ENCODE results near the gene ZBTB37. TPM values are rescaled to one million over a fixed set of nuclear protein-coding genes. Genes with fewer than 3 reads are reported as not detected.
"Not testable (repeated sequence)": the region's sequence is repeated elsewhere in the genome, so short reads cannot be mapped to it uniquely, and the experiment has no call there.

Gene ZBTB37
- total and polyA plus RNA-seq, 7 donors: under 0.01 to 8.6 (median 7.5) TPM

DNA sequence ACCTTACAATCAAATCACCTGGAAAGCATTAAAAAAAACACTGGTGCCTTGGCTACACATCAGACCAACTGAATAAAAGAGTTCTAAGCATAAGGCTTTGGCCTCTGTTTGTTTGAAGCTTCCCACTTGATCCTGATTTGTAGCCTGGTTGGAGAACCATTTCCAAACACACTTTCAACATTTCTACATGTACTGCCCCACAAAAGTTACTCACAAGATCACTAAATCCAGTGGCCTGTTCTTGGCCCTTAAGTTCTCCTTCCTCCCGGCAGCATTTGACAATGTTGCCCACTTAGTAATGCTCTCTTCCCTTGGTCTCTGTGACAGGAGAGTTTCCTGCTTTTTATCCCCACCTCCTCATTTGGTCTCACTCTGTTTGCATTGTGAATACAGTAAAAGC, 12.2 kb upstream of the ZBTB37 start:
- Histone ChIP-seq H3K4me1 (peaks cover 0 to 4% (median 0%) of the 10 kb centered on the region in 4 donors), H3K27me3 (no peaks in the 10 kb centered on the region), H3K36me3 (peaks cover 4 to 95% (median 18%) of the 10 kb centered on the region in 4 donors), H3K9me3 (no peaks in the 10 kb centered on the region), H3K27ac (no peak overlapping the region), H3K4me3 (no peak overlapping the region)
- 82 to 95% methylated on average over 1 of the region's 1 CpG for WGBS, 2 donors
- intact Hi-C loops (cut with DNase I): no loop called here
- DNase-seq: no peak
- no peak for TF ChIP-seq EP300 (IDR thresholded peaks at IDR 0.05)
- TF ChIP-seq POLR2AphosphoS5 (IDR thresholded peaks at IDR 0.05): no peak
- TF ChIP-seq, protein P1, sequence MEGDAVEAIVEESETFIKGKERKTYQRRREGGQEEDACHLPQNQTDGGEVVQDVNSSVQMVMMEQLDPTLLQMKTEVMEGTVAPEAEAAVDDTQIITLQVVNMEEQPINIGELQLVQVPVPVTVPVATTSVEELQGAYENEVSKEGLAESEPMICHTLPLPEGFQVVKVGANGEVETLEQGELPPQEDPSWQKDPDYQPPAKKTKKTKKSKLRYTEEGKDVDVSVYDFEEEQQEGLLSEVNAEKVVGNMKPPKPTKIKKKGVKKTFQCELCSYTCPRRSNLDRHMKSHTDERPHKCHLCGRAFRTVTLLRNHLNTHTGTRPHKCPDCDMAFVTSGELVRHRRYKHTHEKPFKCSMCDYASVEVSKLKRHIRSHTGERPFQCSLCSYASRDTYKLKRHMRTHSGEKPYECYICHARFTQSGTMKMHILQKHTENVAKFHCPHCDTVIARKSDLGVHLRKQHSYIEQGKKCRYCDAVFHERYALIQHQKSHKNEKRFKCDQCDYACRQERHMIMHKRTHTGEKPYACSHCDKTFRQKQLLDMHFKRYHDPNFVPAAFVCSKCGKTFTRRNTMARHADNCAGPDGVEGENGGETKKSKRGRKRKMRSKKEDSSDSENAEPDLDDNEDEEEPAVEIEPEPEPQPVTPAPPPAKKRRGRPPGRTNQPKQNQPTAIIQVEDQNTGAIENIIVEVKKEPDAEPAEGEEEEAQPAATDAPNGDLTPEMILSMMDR (IDR thresholded peaks at IDR 0.05): no peak
- no peak for TF ChIP-seq POLR2A (IDR thresholded peaks at IDR 0.05)

DNA sequence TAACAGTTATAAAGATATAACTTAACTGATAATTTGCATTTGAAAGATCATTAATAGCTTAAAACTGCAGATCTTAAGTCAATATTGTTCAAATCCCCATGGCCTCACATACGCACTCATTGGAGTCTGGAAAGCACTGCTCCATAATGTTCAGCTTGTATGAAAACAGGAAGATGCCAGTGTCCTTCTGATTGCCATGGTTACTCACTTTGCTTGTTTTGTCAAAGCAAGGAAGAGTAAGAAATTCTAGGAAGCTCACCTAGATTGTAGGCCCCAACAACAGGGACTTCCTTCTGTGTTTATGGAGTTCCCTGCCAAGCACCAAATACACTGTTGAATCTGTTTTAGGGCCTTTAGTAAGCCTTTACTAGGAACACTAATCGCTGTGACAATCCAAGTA, 11.3 kb upstream of the ZBTB37 start:
- WGBS, 2 donors: 95 to 96% methylated on average over 2 of the region's 2 CpGs
- intact Hi-C loops (cut with DNase I): no loop called here
- no peak overlapping the region for H3K4me3 ChIP-seq
- DNase-seq: no peak
- peaks cover 4 to 92% (median 18%) of the 10 kb centered on the region in 4 donors for H3K36me3 ChIP-seq
- no peaks in the 10 kb centered on the region for H3K9me3 ChIP-seq
- peaks cover 0 to 4% (median 0%) of the 10 kb centered on the region in 4 donors for H3K4me1 ChIP-seq
- TF ChIP-seq, protein P1 (IDR thresholded peaks at IDR 0.05): no peak
- no peak for TF ChIP-seq POLR2A (IDR thresholded peaks at IDR 0.05)
- no peak for TF ChIP-seq EP300 (IDR thresholded peaks at IDR 0.05)
- TF ChIP-seq POLR2AphosphoS5 (IDR thresholded peaks at IDR 0.05): no peak
- no peak overlapping the region for H3K27ac ChIP-seq
- no peaks in the 10 kb centered on the region for H3K27me3 ChIP-seq

DNA sequence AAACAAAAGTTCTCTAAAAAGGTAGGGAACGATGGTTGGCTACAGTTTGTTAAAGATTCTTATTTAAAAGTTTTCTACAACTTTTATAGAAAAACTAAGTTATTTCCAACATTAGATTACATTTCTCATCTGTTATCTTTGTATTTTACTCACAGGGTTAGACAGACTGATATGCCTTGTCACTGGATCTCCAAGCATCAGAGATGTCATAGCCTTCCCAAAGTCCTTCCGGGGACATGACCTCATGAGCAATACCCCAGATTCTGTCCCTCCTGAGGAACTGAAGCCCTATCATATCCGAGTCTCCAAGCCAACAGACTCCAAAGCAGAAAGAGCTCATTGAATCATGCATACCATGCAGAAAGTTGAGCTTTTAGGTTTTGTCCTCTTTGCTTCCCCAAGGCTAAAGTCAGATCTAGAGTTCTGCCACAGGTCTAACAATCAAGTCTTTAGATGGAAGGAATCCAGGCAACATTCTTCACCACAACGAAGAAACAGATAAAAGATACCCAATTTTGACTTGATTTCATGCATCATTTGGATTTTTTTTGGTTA, 10.7 kb upstream of the ZBTB37 start:
- Histone ChIP-seq H3K4me1 (peaks cover 0 to 4% (median 0%) of the 10 kb centered on the region in 4 donors), H3K9me3 (no peaks in the 10 kb centered on the region), H3K36me3 (peaks cover 4 to 92% (median 18%) of the 10 kb centered on the region in 4 donors), H3K4me3 (no peak overlapping the region), H3K27me3 (no peaks in the 10 kb centered on the region), H3K27ac (no peak overlapping the region)
- DNase-seq: no peak
- 89 to 92% methylated on average over 4 of the region's 4 CpGs for WGBS, 2 donors
- TF ChIP-seq, protein P1 (IDR thresholded peaks at IDR 0.05): no peak
- TF ChIP-seq EP300 (IDR thresholded peaks at IDR 0.05) (no peak), POLR2AphosphoS5 (IDR thresholded peaks at IDR 0.05) (no peak), POLR2A (IDR thresholded peaks at IDR 0.05) (no peak)
- intact Hi-C loops (cut with DNase I): no loop called here

DNA sequence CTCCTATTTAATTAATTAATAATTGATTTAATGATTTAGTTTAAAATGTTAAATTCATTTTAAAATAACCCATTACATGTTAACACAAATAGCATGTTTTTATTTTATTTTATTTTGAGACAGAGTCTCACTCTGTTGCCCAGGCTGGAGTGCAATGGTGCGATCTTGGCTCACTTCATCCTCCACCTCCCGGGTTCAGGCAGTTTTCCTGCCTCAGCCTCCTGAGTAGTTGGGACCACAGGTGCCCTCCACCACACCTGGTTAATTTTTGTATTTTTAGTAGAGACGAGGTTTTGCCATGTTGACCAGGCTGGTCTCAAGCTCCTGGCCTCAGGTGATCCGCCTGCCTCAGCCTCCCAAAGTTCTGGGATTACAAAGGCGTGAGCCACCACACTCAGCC, 8.6 kb upstream of the ZBTB37 start:
- DNase-seq; H3K4me3 ChIP-seq; H3K27ac ChIP-seq; intact Hi-C loops (cut with DNase I); H3K27me3 ChIP-seq; H3K9me3 ChIP-seq; H3K4me1 ChIP-seq: not testable (repeated sequence)
- peaks cover 17 to 97% (median 27%) of the 10 kb centered on the region in 4 donors for H3K36me3 ChIP-seq
- 94 to 96% methylated on average over 5 of the region's 5 CpGs for WGBS, 2 donors

DNA sequence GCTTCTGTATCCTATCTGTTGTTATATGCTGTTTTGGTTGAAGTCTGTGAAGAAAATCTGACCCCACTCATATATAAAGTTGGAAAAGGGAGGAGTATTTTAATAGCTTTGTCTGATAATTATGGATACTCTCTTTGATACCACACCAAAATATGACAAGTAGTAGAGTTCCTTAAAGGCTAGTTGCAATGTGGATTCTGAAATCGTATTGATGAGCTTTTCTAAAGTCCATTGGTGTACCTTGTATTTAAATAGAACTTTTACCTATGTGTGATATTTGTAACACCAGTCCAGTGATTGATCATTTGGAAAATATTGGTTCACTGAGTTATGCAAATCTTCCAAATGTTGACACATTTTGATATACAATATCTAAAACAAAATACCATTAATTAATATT, 8.1 kb upstream of the ZBTB37 start:
- peaks cover 14 to 97% (median 32%) of the 10 kb centered on the region in 4 donors for H3K36me3 ChIP-seq
- no peak overlapping the region for H3K27ac ChIP-seq
- no peaks in the 10 kb centered on the region for H3K9me3 ChIP-seq
- intact Hi-C loops (cut with DNase I): loop anchor here (10.0 kb wide), 1 partner anchor 385 kb away; the partner anchor contains the start of gene PRDX6
- H3K4me3 ChIP-seq: no peak overlapping the region
- no peak for TF ChIP-seq POLR2AphosphoS5 (IDR thresholded peaks at IDR 0.05)
- 90 to 91% methylated on average over 1 of the region's 1 CpG for whole genome bisulfite sequencing, 2 donors
- H3K27me3 ChIP-seq: no peaks in the 10 kb centered on the region
- peaks cover 0 to 3% (median 0%) of the 10 kb centered on the region in 4 donors for H3K4me1 ChIP-seq
- DNase-seq: no peak

DNA sequence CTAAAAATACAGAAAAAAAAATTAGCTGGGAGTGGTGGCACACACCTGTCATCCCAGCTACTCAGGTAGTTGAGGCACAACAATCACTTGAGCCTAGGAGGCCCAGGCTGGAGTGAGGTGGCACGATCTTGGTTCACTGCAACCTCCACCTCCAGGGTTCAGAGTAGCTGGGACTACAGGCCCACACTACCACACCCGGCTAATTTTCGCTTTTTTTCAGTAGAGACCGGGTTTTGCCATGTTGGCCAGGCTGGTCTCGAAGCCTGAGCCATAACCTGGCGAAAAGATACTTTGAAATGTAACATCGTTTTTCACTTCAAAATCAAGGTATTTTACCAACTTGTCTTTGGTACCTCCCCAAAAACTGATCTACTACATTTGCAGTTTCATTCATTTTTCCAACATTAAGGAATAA, 6.4 kb upstream of the ZBTB37 start:
- TF ChIP-seq POLR2A (IDR thresholded peaks at IDR 0.05) (no peak), POLR2AphosphoS5 (IDR thresholded peaks at IDR 0.05) (no peak), EP300 (IDR thresholded peaks at IDR 0.05) (no peak)
- TF ChIP-seq, protein P1 (IDR thresholded peaks at IDR 0.05): no peak
- intact Hi-C loops (cut with DNase I): loop anchor here (10.0 kb wide), 1 partner anchor 387 kb away; the partner anchor contains the start of gene PRDX6
- H3K4me1 ChIP-seq: peaks cover 0 to 17% (median 12%) of the 10 kb centered on the region in 4 donors
- H3K9me3 ChIP-seq: no peaks in the 10 kb centered on the region
- H3K4me3 ChIP-seq: no peak overlapping the region
- no peak overlapping the region for H3K27ac ChIP-seq
- no peak for DNase-seq
- peaks cover 14 to 97% (median 34%) of the 10 kb centered on the region in 4 donors for H3K36me3 ChIP-seq
- 90% methylated on average over 7 of the region's 7 CpGs for WGBS, 2 donors
- H3K27me3 ChIP-seq: no peaks in the 10 kb centered on the region

DNA sequence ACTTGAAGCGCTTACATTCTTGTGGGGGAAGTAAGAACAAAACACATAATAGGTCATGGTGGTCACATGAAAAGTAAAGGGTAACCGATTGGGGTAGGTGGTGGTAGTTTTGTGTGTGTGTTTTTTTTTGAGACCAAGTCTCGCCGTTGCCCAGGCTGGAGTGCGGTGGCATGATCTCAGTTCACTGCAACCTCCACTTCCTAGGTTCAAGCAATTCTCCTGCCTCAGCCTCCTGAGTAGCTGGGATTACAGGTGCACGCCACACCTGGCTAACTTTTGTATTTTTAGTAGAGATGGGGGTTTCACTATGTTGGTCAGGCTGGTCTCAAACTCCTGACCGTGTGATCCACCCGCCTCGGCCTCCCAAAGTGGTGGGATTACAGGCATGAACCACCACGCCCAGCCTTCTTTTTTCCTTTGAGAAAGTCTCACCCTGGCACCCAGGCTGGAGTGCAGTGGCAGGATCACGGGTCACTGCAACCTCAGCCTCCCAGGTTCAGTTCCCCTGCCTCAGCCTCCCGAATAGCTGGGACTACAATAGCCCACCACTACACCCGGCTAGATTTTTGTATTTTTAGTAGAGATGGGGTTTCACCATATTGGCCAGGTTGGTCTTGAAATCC, 5.9 kb upstream of the ZBTB37 start:
- Histone ChIP-seq H3K4me1 (peaks cover 0 to 22% (median 17%) of the 10 kb centered on the region in 4 donors), H3K36me3 (peaks cover 14 to 92% (median 34%) of the 10 kb centered on the region in 4 donors)
- not testable (repeated sequence) for H3K27me3 ChIP-seq, H3K9me3 ChIP-seq, H3K4me3 ChIP-seq, H3K27ac ChIP-seq, DNase-seq
- 82 to 84% methylated on average over 13 of the region's 13 CpGs for WGBS, 2 donors
- intact Hi-C loops (cut with DNase I): loop anchor here (10.0 kb wide), 1 partner anchor 387 kb away; the partner anchor contains the start of gene PRDX6
